Cardiac muscle cell (in vitro differentiated cells and primary cell): Measurements from ENCODE around the gene TRPT1. TPM values are rescaled to one million over a fixed set of nuclear protein-coding genes. Genes with fewer than 3 reads are reported as not detected.
A peak's percentile ranks its signal among the peaks of the same experiment; 100 is the strongest.

Source experiments
- DNase-seq, 2 donors: peaks; one replicate each; pipeline versions ENCODE4 v3.0.0 to v3.0.0-alpha.2; 2010 to 2017; ENCODE audit warnings: low read depth in 1 of 2, low spot score in 1 of 2
- H3K27ac ChIP-seq: fragments of 200-600 bp; sonication (generic); 2 replicates; pipeline ENCODE4 v1.5.1; 2016
- H3K27me3 ChIP-seq: fragments of 200-600 bp; sonication (generic); 2 replicates; pipeline ENCODE4 v1.6.0; 2016; ENCODE audit warnings: control low read depth
- H3K36me3 ChIP-seq: fragments of 200-600 bp; sonication (generic); 2 replicates; pipeline ENCODE4 v1.5.1; 2016; ENCODE audit warnings: control low read depth
- H3K4me1 ChIP-seq: fragments of 200-600 bp; sonication (generic); 2 replicates; pipeline ENCODE4 v1.8.1; 2017; ENCODE audit warnings: low read depth, mild to moderate bottlenecking, mixed run types
- H3K4me3 ChIP-seq: fragments of 200-600 bp; sonication (generic); 2 replicates; pipeline ENCODE4 v1.5.1; 2016; ENCODE audit warnings: mild to moderate bottlenecking
- H3K9me3 ChIP-seq: fragments of 200-600 bp; sonication (generic); 2 replicates; pipeline ENCODE4 v1.5.1; 2017; ENCODE audit warnings: low read depth, mild to moderate bottlenecking, control low read depth
- polyA plus RNA-seq: library from polyadenylated mRNA; unstranded; fragments of >200 nt; fragmentation: Nextera tagmentation; extraction: Ambion mirVana; gene quantifications from 2 replicates; pipeline ENCODE4 v1.2.1, GENCODE V29; 2016
- total RNA-seq: library from RNA; depleted of rRNA; stranded (reverse); fragments of >200 nt; gene quantifications from 2 replicates; pipeline ENCODE4 v1.2.3, GENCODE V29; 2016
- TF ChIP-seq, protein P1 (sequence below): IDR thresholded peaks from 2 replicates; pipeline ENCODE4 v1.5.1; 2012; ENCODE audit warnings: low read depth, mild to moderate bottlenecking, low read length

The TRPT1 gene
- total and polyA plus RNA-seq, 2 experiments from 2014 or later = 117 to 161 TPM

DNA sequence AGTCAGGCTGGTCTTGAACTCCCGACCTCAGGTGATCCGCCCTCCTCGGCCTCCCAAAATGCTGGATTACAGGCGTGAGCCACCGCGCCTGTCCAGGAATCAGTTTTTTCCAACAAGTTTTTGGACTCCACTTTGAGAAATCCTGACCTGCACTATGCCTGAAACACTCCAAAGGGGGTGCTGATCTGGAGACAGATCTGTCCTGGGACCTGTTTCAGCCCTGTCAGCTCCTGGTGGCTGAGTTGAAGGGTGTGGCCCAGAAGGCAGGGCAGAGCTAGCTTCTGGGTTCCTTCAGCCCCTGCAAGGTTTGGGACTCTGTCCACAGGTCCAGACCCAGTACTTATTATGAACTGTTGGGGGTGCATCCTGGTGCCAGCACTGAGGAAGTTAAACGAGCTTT lies 5.6 kb upstream of the TRPT1 start:
- TF ChIP-seq, protein P1, sequence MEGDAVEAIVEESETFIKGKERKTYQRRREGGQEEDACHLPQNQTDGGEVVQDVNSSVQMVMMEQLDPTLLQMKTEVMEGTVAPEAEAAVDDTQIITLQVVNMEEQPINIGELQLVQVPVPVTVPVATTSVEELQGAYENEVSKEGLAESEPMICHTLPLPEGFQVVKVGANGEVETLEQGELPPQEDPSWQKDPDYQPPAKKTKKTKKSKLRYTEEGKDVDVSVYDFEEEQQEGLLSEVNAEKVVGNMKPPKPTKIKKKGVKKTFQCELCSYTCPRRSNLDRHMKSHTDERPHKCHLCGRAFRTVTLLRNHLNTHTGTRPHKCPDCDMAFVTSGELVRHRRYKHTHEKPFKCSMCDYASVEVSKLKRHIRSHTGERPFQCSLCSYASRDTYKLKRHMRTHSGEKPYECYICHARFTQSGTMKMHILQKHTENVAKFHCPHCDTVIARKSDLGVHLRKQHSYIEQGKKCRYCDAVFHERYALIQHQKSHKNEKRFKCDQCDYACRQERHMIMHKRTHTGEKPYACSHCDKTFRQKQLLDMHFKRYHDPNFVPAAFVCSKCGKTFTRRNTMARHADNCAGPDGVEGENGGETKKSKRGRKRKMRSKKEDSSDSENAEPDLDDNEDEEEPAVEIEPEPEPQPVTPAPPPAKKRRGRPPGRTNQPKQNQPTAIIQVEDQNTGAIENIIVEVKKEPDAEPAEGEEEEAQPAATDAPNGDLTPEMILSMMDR = no peak
- no peaks in the 10 kb centered on the region for H3K27me3 ChIP-seq
- no peak overlapping the region for H3K27ac ChIP-seq
- H3K9me3 ChIP-seq = no peaks in the 10 kb centered on the region
- DNase-seq = no peak
- peak overlapping the region; percentile 50 for H3K4me3 ChIP-seq
- peaks cover 17% of the 10 kb centered on the region for H3K4me1 ChIP-seq
- H3K36me3 ChIP-seq = no peaks in the 10 kb centered on the region

DNA sequence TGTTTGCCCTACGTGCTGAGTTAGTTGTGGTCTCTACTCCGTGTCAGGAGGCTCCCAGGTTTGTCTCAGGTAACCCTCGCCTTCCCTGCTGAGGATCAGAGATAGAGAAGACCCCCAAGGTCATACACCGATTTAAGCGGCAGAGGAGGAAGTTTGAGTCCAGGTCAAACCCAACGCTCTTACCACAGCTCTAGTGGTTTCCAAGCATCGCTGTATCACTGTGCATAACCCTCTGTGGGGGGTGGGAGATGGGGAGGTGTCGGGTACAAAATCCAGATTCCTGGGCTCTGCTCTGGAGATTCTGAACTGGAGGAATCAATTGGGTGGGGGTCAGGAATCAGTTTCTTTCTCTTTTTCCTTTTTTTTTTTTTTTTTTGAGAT lies 5.0 kb upstream of the TRPT1 start:
- Histone ChIP-seq H3K4me1 (peaks cover 17% of the 10 kb centered on the region), H3K9me3 (no peaks in the 10 kb centered on the region), H3K4me3 (peak overlapping the region; percentile 50), H3K27ac (peak overlapping the region; percentile 61), H3K36me3 (no peaks in the 10 kb centered on the region), H3K27me3 (no peaks in the 10 kb centered on the region)
- DNase-seq = no peak
- TF ChIP-seq, protein P1 = no peak

DNA sequence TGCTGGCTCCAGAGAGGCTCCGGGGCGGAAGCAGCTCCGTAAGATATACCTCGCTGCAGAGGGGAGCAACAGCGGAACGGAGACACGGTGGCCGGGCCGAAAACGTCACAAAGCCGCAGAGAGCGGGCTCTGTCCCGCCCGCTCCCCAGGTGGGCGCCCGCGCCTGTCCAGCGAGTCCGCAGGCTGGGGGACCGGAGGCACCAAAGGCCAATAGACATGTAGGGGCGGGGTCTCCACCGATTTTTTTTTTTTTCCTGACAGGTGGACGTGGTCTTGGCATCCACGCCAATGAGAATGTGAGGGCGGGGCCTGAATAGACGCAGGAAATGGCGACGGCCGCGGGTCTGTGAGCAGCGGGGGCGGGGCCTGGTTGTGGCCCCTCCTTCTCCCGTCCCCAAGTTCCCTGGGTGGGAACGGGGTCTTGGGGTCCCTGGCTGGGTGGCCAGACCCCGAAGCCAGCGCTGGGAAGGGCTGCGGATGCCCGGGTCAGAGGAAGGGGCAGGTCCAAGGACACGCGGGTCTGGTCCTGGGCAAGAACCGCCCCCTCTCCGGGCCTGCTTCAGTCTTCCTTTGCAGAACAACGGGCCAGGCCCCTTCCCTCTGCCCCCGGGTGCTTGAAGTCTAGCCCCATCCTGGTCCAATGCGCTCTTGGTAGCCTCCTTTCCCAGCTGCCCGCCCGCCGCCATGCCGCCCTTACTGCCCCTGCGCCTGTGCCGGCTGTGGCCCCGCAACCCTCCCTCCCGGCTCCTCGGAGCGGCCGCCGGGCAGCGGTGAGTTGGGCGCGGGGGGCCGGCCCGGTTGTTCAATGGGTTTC lies 4.4 kb upstream of the TRPT1 start, which contains the start of gene DNAJC4:
Gene DNAJC4, plus strand, starts transcription at position 378 of the 814 bp plus-strand sequence. Its CDS starts 307 bp downstream, at position 685.
- Histone ChIP-seq H3K36me3 (no peaks in the 10 kb centered on the region), H3K4me1 (peaks cover 19% of the 10 kb centered on the region), H3K27me3 (no peaks in the 10 kb centered on the region), H3K4me3 (peak within 1 kb of the TSS; percentile 50), H3K9me3 (no peaks in the 10 kb centered on the region), H3K27ac (peak within 1 kb of the TSS; percentile 61)
- peak; percentile 90 to 98 for DNase-seq
- TF ChIP-seq, protein P1 = no peak

DNA sequence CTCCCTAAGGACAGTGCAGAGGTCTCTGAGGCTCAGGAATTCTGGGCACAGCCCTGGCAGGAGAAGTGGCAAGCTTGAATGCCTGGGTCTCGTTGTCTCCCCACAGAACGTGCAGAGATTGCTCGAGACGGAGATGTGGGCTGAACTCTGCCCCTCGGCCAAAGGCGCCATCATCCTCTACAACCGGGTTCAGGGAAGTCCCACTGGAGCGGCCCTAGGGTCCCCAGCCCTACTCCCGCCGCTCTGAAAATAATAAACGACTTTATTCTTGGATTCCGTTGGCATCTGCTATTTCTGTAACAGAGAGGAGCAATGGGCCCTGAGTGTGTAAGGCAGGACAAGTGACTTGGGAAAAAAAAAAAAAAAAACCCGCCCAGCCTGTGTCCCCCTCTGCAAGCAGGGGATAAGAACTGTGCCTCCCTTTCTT lies 3.8 kb upstream of the TRPT1 start:
- Histone ChIP-seq H3K27me3 (no peaks in the 10 kb centered on the region), H3K4me1 (peaks cover 25% of the 10 kb centered on the region), H3K27ac (peak overlapping the region; percentile 5), H3K36me3 (no peaks in the 10 kb centered on the region), H3K9me3 (no peaks in the 10 kb centered on the region), H3K4me3 (peak overlapping the region; percentile 50)
- DNase-seq = no peak
- TF ChIP-seq, protein P1 = no peak

DNA sequence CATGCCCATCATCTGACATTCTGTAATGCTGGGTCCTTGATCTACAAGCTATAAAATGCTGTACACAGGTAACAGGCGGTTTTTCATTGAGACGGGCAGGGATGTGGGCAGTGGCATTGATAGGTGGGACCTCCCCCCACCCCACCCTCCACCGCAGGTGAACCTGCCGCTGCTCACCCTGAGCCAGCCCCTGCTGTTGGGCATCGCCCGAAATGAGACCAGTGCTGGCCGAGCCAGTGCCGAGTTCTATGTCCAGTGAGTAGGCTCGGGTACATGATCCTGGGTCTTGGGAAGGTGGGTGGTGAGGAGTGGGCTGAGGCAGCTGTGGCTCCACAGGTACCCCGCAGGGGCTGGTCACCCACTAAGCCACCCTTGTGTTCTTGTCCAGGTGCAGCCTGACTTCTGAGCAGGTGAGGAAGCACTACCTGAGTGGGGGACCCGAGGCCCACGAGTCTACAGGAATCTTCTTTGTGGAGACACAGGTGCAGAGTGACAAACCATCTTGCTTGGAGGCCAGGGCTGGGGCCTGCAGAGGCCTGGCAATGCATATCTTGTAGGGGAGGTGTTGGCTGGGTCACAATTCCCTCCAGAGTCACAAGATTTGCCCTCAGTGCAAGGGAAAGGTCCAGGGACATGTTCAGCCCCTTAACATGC lies 3.2 kb upstream of the TRPT1 start:
- peak overlapping the region; percentile 5 for H3K27ac ChIP-seq
- peaks cover 25% of the 10 kb centered on the region for H3K4me1 ChIP-seq

More for the DNA sequence above, 3.2 kb upstream of the TRPT1 start:
- no peaks in the 10 kb centered on the region for H3K9me3 ChIP-seq
- DNase-seq = no peak
- H3K4me3 ChIP-seq = no peak overlapping the region
- H3K27me3 ChIP-seq = no peaks in the 10 kb centered on the region
- TF ChIP-seq, protein P1 = no peak
- no peaks in the 10 kb centered on the region for H3K36me3 ChIP-seq
